Heart left ventricle (tissue), 16 donors: ENCODE data around the gene ARF1. TPM values are rescaled to one million over a fixed set of nuclear protein-coding genes. Genes with fewer than 3 reads are reported as not detected.
A peak's percentile ranks its signal among the peaks of the same experiment; 100 is the strongest.

Source experiments
- ATAC-seq, 4 donors: fragments of 200-7000 bp; cut with Tn5 transposase; one replicate each; pipeline ENCODE4 v1.9.1; 2020 to 2022; ENCODE audit warnings: moderate library complexity in 4 of 4, mild to moderate bottlenecking in 3 of 4, moderate number of reproducible peaks in 1 of 4
- DNase-seq, 5 donors: peaks; one replicate each; pipeline ENCODE4 v3.0.0-alpha.2; 2020
- H3K27ac ChIP-seq, 12 donors: fragments of 200-600 bp; sonication (generic) in 4 of 12; one replicate each; pipeline versions ENCODE4 v1.5.0 to v1.8.0; 2016 to 2022; ENCODE audit warnings: mild to moderate bottlenecking in 2 of 12
- H3K27me3 ChIP-seq, 9 donors: fragments of 200-600 bp; sonication (generic) in 2 of 9; one replicate each; pipeline versions ENCODE4 v1.5.1 to v1.8.0; 2016 to 2022; ENCODE audit warnings: mild to moderate bottlenecking in 3 of 9
- H3K36me3 ChIP-seq, 9 donors: fragments of 200-600 bp; sonication (generic) in 2 of 9; one replicate each; pipeline versions ENCODE4 v1.5.0 to v1.8.0; 2018 to 2022; ENCODE audit warnings: mild to moderate bottlenecking in 2 of 9
- H3K4me1 ChIP-seq, 12 donors: fragments of 200-600 bp; sonication (generic) in 4 of 12; one replicate each; pipeline versions ENCODE4 v1.5.0 to v1.8.0; 2016 to 2022; ENCODE audit warnings: mild to moderate bottlenecking in 3 of 12
- H3K4me3 ChIP-seq, 12 donors: fragments of 200-600 bp; sonication (generic) in 4 of 12; one replicate each; pipeline versions ENCODE4 v1.5.0 to v1.8.0; 2017 to 2022; ENCODE audit warnings: mild to moderate bottlenecking in 9 of 12, moderate library complexity in 4 of 12
- H3K9me3 ChIP-seq, 12 donors: fragments of 200-600 bp; sonication (generic) in 4 of 12; one replicate each; pipeline versions ENCODE4 v1.5.0 to v1.8.0; 2016 to 2022; ENCODE audit warnings: mild to moderate bottlenecking in 1 of 12
- CTCF ChIP-seq, 12 donors: fragments of 200-600 bp; sonication (generic) in 4 of 12; IDR thresholded peaks; one replicate each; pipeline versions ENCODE4 v1.5.0 to v1.8.0; 2018 to 2022; ENCODE audit warnings: antibody characterized with exemption in 12 of 12, mild to moderate bottlenecking in 5 of 12
- POLR2A ChIP-seq, 2 donors: fragments of 450-650 bp; IDR thresholded peaks; one replicate each; pipeline ENCODE4 v1.6.1; 2017; ENCODE audit warnings: antibody characterized with exemption in 2 of 2, mild to moderate bottlenecking in 2 of 2, moderate library complexity in 2 of 2
- WGBS, 4 donors: extraction: QIAGEN DNeasy Blood & Tissue Kit in 2 of 4; methylation state at CpG; one replicate each; pipeline versions ENCODE4 v1.1.5 to v1.1.7; 2013 to 2018; 5-methylcytosine and 5-hydroxymethylcytosine counted together
- intact Hi-C, 10 donors: fragments of 100-400 bp; cut with DNase I; formaldehyde crosslinking; loops; one replicate each; pipeline versions ENCODE4 v1.11.1 to v1.14.2; 2022
- polyA plus RNA-seq, 2 donors: library from polyadenylated mRNA; stranded (reverse); fragments of 200-250 nt; gene quantifications; one replicate each; pipeline ENCODE4 v1.2.3, GENCODE V29; 2013
- total RNA-seq, 9 donors: library from RNA; depleted of rRNA in 2 of 9; stranded (reverse); fragments of >200 nt in 2 of 9; fragmentation: NEBNext Ultra II Directional in 3 of 9; extraction: Animal tissue kit (Norgen Biotek cat#: 25700) in 3 of 9; gene quantifications; one replicate each; pipeline versions ENCODE4 v1.1.0 to v1.2.4, GENCODE V29; 2016 to 2023
- donor health status: ischemic (EF 13 %, LVEDD 7.1; RV severe dilation, severe dysfunction).
- donor health status: healthy with polysubstance abuse.
- donor health status: DM: no; HTN: yes; CAD: no.
- donor health status: DM: no; HTN: no; CAD: no.
- donor health status: ischemic (EF 25% LVEDD 6.9; RV normal size, moderate dysfunction).
- donor health status: ischemic (EF 25% LVEDD 5.7; RV mildly dilated, moderate dysfunction).
- donor health status: healthy.
- donor health status: DM: yes; HTN: yes; CAD: no.
- donor health status: ischemic (EF 35%, LVEDD 5.7; RV mildly dilated, moderate dysfunction).
- donor health status: nonischemic (EF 11% LVEDD 7.7; RV severe dilation, severe dysfunction).
- donor health status: DM: yes; HTN: yes; CAD: no.
- donor health status: PGD.
- donor health status: ischemic (EF 29% LVEDD 5.4; RV normal size, mild dysfunction).
- donor health status: nonischemic (EF 23%, LVEDD 6.1; RV moderate dilation, normal function).

The ARF1 gene
- total and polyA plus RNA-seq, 11 donors: 217 to 580 (median 310) TPM

- TF ChIP-seq CTCF (IDR thresholded peaks at IDR 0.05) (no peak), POLR2A (IDR thresholded peaks at IDR 0.05) (no peak)
- WGBS, 4 donors: 3 to 6% (median 4%) methylated on average over 8 of the region's 8 CpGs
- no peaks in the 10 kb centered on the region for H3K9me3 ChIP-seq
- H3K4me3 ChIP-seq: peak overlapping the region; percentile 65 to 99 (median 92)
- H3K27me3 ChIP-seq: no peaks in the 10 kb centered on the region
- peak overlapping the region; percentile 53 to 95 (median 88) for H3K27ac ChIP-seq
- H3K4me1 ChIP-seq: peaks cover 5 to 37% (median 25%) of the 10 kb centered on the region in 12 donors
- intact Hi-C loops: loop anchor here in 5 of 10 donors (1.0 to 5.0 kb wide), 4 partner anchors 26 to 59 kb away; partner anchors contain the start of genes ARF1 (in 3 of the 5), GUK1 (in 1 of the 5) and IBA57 (in 1 of the 5)
- H3K36me3 ChIP-seq: peaks cover 0 to 26% (median 21%) of the 10 kb centered on the region in 9 donors
- DNase-seq (no peak), ATAC-seq (no peak)
Observed at GRCh38 chr1:228108742-228109072, 26.2 kb downstream of the ARF1 start.

- Histone ChIP-seq H3K36me3 (peaks cover 0 to 26% (median 21%) of the 10 kb centered on the region in 9 donors), H3K27ac (peak within 1 kb of the TSS; percentile 53 to 95 (median 88)), H3K4me3 (peak within 1 kb of the TSS; percentile 65 to 99 (median 92)), H3K27me3 (no peaks in the 10 kb centered on the region), H3K4me1 (peaks cover 5 to 31% (median 20%) of the 10 kb centered on the region in 12 donors), H3K9me3 (no peaks in the 10 kb centered on the region)
- intact Hi-C loops: loop anchor here in 5 of 10 donors (1.0 to 5.0 kb wide), 4 partner anchors 27 to 58 kb away; partner anchors contain the start of genes ARF1 (in 3 of the 5), GUK1 (in 1 of the 5) and IBA57 (in 1 of the 5)
- WGBS, 4 donors: 1% methylated on average over 52 to 66 of the region's 66 CpGs
- DNase-seq (peak; percentile 96 to 98 (median 97)), ATAC-seq (peak; percentile 94 to 98 (median 95))
- peak; percentile 48 to 82 for TF ChIP-seq POLR2A (IDR thresholded peaks at IDR 0.05)
- TF ChIP-seq CTCF (IDR thresholded peaks at IDR 0.05): peak in 5 of 12 donors; percentile 4 to 38 (median 22)
Observed at GRCh38 chr1:228109073-228109961, 26.8 kb downstream of the ARF1 start, which contains the start of gene MRPL55. TSS of gene MRPL55 (minus strand) at chr1:228109299. CDS start at chr1:228108260, 1,039 bp downstream.

GRCh38 chr1:228109962-228110488 is 27.5 kb downstream of the ARF1 start:
- Histone ChIP-seq H3K27me3 (no peaks in the 10 kb centered on the region), H3K9me3 (no peaks in the 10 kb centered on the region), H3K27ac (peak overlapping the region in 8 of 12 donors; percentile 80 to 95 (median 88)), H3K36me3 (peaks cover 0 to 26% (median 21%) of the 10 kb centered on the region in 9 donors), H3K4me3 (peak overlapping the region; percentile 65 to 99 (median 92)), H3K4me1 (peaks cover 5 to 24% (median 16%) of the 10 kb centered on the region in 12 donors)
- 40 to 53% (median 42%) methylated on average over 15 of the region's 15 CpGs for WGBS, 4 donors
- DNase-seq (no peak), ATAC-seq (no peak)
- TF ChIP-seq POLR2A (IDR thresholded peaks at IDR 0.05): no peak
- no peak for TF ChIP-seq CTCF (IDR thresholded peaks at IDR 0.05)
- intact Hi-C loops: loop anchor here in 5 of 10 donors (1.0 to 5.0 kb wide), 4 partner anchors 27 to 57 kb away; partner anchors contain the start of genes ARF1 (in 3 of the 5), GUK1 (in 1 of the 5) and IBA57 (in 1 of the 5)
